Activated naive CD4-positive, alpha-beta T cell treated with anti-CD3 and anti-CD28 coated beads, Interleukin-2, amount 10 ng/mL, durations not matched to agents 5 hours and 36 hours (primary cell): ENCODE data around the gene PRXL2C. TPM values are rescaled to one million over a fixed set of nuclear protein-coding genes. Genes with fewer than 3 reads are reported as not detected.

ENCODE experiments used
- total RNA-seq, 2 experiments: library from RNA; stranded (reverse); gene quantifications; one replicate each; pipeline ENCODE4 v1.2.3, GENCODE V29; 2021

PRXL2C gene, protein sequence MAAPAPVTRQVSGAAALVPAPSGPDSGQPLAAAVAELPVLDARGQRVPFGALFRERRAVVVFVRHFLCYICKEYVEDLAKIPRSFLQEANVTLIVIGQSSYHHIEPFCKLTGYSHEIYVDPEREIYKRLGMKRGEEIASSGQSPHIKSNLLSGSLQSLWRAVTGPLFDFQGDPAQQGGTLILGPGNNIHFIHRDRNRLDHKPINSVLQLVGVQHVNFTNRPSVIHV
- total RNA-seq: 1 to 10 TPM; 5.8 to 8.0 TPM

DNA sequence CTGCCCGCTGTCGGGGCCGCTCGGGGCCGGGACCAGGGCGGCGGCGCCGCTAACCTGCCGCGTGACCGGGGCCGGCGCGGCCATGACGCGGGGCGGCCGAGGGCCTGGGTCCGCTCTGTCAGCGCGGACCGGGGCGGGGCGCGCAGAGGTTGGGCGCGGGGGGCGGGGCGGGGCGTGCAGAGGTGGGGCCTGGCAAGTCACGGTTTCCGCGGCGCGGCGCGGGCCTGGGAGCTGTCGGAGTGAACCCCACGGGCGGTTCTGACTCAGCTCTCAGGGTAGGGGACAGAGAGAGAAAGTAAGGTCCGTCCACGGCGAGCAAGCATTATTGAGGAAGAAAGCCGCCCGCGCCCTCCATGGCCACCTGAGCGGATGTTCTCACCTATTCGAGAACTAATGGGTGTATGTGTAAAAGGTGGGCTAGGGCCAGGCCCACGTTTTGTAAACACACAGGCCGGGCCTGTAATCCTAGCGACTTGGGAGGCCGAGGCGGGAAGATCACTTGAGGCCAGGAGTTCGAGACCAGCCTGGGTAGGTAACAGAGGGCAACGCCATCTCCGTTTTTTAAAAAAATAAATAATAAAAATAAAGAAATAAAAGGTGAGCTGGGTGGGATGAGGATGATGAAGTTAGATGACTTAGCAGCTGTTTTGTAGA, at the start of gene PRXL2C:
Gene PRXL2C (minus strand): TSS at position 120 of the 654 bp plus-strand sequence. CDS start 36 bp downstream, at position 84.

DNA sequence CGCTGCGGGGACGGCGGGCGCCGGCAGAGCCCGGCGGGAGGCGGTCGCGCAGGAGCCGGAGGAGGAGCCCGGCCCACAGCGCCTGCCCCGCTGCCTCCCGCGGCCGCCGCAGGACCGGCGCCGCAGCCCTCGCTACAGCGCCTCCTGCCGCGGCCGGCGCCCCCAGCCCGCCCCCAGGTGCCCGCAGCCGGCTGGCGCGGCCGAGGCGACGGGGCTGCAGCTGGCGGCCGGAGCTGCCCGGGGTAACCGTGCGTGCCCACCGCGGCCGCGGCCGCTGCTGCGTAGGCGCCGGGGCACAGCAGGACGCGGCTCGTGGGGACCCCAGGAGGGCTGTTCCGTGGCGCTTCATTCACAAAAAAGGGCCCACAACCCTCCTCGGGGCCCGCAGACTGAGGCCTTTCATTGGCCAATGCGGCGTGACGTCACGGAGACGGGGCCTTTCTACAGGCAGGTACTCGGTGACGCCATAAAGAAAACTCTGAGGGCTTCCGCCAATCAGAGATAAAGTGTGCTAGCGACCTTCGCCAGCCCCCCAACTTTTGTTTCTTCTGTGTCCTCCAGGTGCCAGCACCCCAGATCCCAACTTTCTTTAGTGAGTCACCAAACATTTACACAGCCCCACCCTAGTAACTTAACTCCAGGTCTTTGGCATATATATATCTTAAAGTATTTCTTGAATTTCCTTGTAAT, 35.5 kb downstream of the PRXL2C start, which contains the start of gene CDC14B:
Gene CDC14B (minus strand): TSS at position 353 of the 690 bp plus-strand sequence. CDS start 465 bp downstream, outside the sequence.

Other genes starting within 250 kb of the PRXL2C start
- gene ZNF367, start 236.9 kb downstream of the PRXL2C start, total RNA-seq: 10 to 100 TPM; 23.2 TPM
- 1 to 10 TPM; 7.3 to 7.6 TPM for gene HABP4, start 205.1 kb downstream of the PRXL2C start, total RNA-seq
- gene CDC14B, start 35.5 kb downstream of the PRXL2C start, total RNA-seq: 1 to 10 TPM in 1 of 2 experiments, under 1 TPM in 1; 0.55 to 1.2 TPM
- gene ZNF510, start 122.8 kb upstream of the PRXL2C start, total RNA-seq: 10 to 100 TPM; 12.3 to 13.8 TPM
- gene ZNF782, start 199.2 kb upstream of the PRXL2C start, total RNA-seq: 1 to 10 TPM; 5.4 to 5.5 TPM